Measurements from ENCODE around the gene PYCR2.

- TF ChIP-seq CTCF (IDR thresholded peaks at IDR 0.05) (no peak), POLR2A (IDR thresholded peaks at IDR 0.05) (no peak)
These were observed 37.8 kb upstream of the PYCR2 start for GRCh38 chr1:225961659-225962439.

Measured in body of pancreas (tissue), 4 donors.